GM12878 (cell line): ENCODE data around the gene PCSK1.

Experiments
- ATF3 ChIP-seq: IDR thresholded peaks from 2 replicates; pipeline ENCODE4 v1.6.1; 2011; ENCODE audit warnings: low read depth, mild to moderate bottlenecking, low read length, moderate library complexity, borderline replicate concordance; ENCODE audit errors: extremely low read depth
- CTCF ChIP-seq, 3 experiments: IDR thresholded peaks in 2 of 3; conservative IDR thresholded peaks in 1 of 3; 2 replicates each; pipeline ENCODE4 v1.5.1; 2011; ENCODE audit warnings: low read depth in 3 of 3, low read length in 3 of 3, mild to moderate bottlenecking in 3 of 3, control low read depth in 2 of 3, moderate library complexity in 2 of 3, inconsistent platforms in 1 of 3, mixed read lengths in 1 of 3; ENCODE audit not compliant: control insufficient read depth in 2 of 3, insufficient read depth in 1 of 3; ENCODE audit errors: extremely low read depth in 1 of 3
- EZH2 ChIP-seq: IDR thresholded peaks from 2 replicates; pipeline ENCODE4 v1.6.1; 2012; ENCODE audit warnings: low read depth, mild to moderate bottlenecking, control low read depth, inconsistent platforms, low read length, borderline replicate concordance; ENCODE audit not compliant: control insufficient read depth
- HDAC6 ChIP-seq: fragments of 200-600 bp; sonication (generic); IDR thresholded peaks from one replicate; pipeline ENCODE4 v1.8.0; 2017; ENCODE audit warnings: antibody characterized with exemption; ENCODE audit not compliant: unreplicated experiment
- KAT2A ChIP-seq: conservative IDR thresholded peaks from 2 replicates; pipeline ENCODE4 v1.6.1; 2011; ENCODE audit warnings: low read depth, low read length; ENCODE audit not compliant: control insufficient read depth
- NR2C2 ChIP-seq: IDR thresholded peaks from 2 replicates; pipeline ENCODE4 v1.6.1; 2011; ENCODE audit warnings: borderline replicate concordance, low read depth; ENCODE audit not compliant: control insufficient read depth, insufficient read length
- POLR2A ChIP-seq: IDR thresholded peaks from 2 replicates; pipeline ENCODE4 v1.6.1; 2011; ENCODE audit warnings: low read depth, mild to moderate bottlenecking, low read length
- POLR2AphosphoS5 ChIP-seq: IDR thresholded peaks from 2 replicates; pipeline ENCODE4 v1.6.1; 2011; ENCODE audit warnings: mild to moderate bottlenecking, low read length, inconsistent platforms
- SRF ChIP-seq, 2 experiments: IDR thresholded peaks; 2 replicates each; pipeline ENCODE4 v1.6.1; 2011; ENCODE audit warnings: low read depth in 2 of 2, low read length in 2 of 2, mild to moderate bottlenecking in 1 of 2, moderate library complexity in 1 of 2
- TF ChIP-seq, protein P1 (sequence below): IDR thresholded peaks from 2 replicates; pipeline ENCODE4 v1.6.1; 2011; ENCODE audit warnings: mild to moderate bottlenecking, low read depth, low read length, moderate library complexity; ENCODE audit not compliant: insufficient replicate concordance
- TF ChIP-seq, protein P2 (sequence below): fragments of 450-650 bp; IDR thresholded peaks from 2 replicates; pipeline ENCODE4 v1.6.1; 2016; ENCODE audit warnings: mild to moderate bottlenecking, moderate library complexity, borderline replicate concordance

DNA sequence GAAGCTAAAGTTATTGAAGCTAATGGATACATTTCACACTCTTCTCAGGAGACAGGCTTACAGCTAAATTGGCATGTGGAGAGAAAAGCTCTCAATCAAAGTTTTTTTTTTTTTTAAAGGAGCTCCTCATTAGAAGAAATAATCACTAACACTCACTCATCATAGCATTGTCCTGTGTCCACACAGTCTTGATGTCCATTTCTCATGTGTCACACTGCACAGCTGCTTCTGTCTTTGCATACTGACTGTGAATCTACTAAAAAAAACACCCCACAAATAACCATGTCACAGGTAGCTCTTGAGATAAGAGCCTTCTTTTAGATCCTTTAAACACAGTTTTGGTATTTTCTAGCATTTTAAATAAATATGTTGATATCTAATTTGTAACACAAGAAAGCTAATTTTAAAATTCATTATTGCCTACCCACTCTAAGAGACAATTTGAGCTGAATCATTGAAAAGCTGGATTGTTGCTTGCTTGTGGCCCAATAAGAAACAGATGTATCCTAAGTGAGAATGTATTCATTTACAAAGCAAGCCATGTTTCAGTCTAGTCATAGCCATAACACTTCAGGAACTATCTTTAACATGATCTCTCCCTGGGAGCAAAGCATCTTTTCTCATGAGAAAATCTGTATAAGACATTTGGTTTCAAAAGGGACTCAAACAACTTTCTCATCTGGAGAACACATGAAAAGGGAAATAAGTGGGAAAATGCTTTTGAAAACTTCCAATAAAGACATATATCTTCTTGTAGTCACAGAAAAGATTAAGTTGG is 48.1 kb upstream of the PCSK1 start:
- no peak for TF ChIP-seq EZH2
- TF ChIP-seq, protein P1, sequence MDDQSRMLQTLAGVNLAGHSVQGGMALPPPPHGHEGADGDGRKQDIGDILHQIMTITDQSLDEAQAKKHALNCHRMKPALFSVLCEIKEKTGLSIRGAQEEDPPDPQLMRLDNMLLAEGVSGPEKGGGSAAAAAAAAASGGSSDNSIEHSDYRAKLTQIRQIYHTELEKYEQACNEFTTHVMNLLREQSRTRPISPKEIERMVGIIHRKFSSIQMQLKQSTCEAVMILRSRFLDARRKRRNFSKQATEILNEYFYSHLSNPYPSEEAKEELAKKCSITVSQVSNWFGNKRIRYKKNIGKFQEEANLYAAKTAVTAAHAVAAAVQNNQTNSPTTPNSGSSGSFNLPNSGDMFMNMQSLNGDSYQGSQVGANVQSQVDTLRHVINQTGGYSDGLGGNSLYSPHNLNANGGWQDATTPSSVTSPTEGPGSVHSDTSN, result no peak
- no peak for TF ChIP-seq ATF3
- no peak for TF ChIP-seq POLR2A
- no peak for TF ChIP-seq HDAC6
- no peak for TF ChIP-seq CTCF (IDR thresholded peaks at IDR 0.05 in 2 of 3, conservative IDR thresholded peaks at IDR 0.05 in 1 of 3; ENCODE audit: control insufficient read depth in 2 of 3, extremely low read depth in 1 of 3, insufficient read depth in 1 of 3, low read depth in 3 of 3, low read length in 3 of 3)
- no peak for TF ChIP-seq POLR2AphosphoS5
- TF ChIP-seq, protein P2, sequence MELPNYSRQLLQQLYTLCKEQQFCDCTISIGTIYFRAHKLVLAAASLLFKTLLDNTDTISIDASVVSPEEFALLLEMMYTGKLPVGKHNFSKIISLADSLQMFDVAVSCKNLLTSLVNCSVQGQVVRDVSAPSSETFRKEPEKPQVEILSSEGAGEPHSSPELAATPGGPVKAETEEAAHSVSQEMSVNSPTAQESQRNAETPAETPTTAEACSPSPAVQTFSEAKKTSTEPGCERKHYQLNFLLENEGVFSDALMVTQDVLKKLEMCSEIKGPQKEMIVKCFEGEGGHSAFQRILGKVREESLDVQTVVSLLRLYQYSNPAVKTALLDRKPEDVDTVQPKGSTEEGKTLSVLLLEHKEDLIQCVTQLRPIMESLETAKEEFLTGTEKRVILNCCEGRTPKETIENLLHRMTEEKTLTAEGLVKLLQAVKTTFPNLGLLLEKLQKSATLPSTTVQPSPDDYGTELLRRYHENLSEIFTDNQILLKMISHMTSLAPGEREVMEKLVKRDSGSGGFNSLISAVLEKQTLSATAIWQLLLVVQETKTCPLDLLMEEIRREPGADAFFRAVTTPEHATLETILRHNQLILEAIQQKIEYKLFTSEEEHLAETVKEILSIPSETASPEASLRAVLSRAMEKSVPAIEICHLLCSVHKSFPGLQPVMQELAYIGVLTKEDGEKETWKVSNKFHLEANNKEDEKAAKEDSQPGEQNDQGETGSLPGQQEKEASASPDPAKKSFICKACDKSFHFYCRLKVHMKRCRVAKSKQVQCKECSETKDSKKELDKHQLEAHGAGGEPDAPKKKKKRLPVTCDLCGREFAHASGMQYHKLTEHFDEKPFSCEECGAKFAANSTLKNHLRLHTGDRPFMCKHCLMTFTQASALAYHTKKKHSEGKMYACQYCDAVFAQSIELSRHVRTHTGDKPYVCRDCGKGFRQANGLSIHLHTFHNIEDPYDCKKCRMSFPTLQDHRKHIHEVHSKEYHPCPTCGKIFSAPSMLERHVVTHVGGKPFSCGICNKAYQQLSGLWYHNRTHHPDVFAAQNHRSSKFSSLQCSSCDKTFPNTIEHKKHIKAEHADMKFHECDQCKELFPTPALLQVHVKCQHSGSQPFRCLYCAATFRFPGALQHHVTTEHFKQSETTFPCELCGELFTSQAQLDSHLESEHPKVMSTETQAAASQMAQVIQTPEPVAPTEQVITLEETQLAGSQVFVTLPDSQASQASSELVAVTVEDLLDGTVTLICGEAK, result no peak
- TF ChIP-seq NR2C2, result no peak
- TF ChIP-seq KAT2A, result no peak
- no peak for TF ChIP-seq SRF (IDR thresholded peaks at IDR 0.05; ENCODE audit: low read depth in 2 of 2, low read length in 2 of 2)
